CD4-positive, alpha-beta T cell (primary cell): ENCODE measurements around the gene SPSB1. TPM values are rescaled to one million over a fixed set of nuclear protein-coding genes. Genes with fewer than 3 reads are reported as not detected.

Experiments
- ATAC-seq: fragments of 200-7000 bp; cut with Tn5 transposase; one replicate; pipeline ENCODE4 v1.10.0; 2022; ENCODE audit warnings: mild to moderate bottlenecking; ENCODE audit not compliant: poor library complexity
- CTCF ChIA-PET: fragments of 350-600 bp; sonication (Branson Sonifier 250); formaldehyde crosslinking; loops from one replicate; lab custom pipeline; 2021; ENCODE audit warnings: antibody characterized with exemption, inconsistent platforms; lab: Charles Lee
- POLR2A ChIA-PET: fragments of 350-600 bp; sonication (Branson Sonifier 250); formaldehyde crosslinking; loops from one replicate; lab custom pipeline; 2021; ENCODE audit warnings: antibody characterized with exemption, inconsistent platforms; lab: Charles Lee
- DNase-seq, 14 experiments: peaks; one replicate each; pipeline ENCODE4 v3.0.0-alpha.2; 2013 to 2020; ENCODE audit warnings: mixed read lengths in 2 of 14
- H3K27ac ChIP-seq, 2 donors: one replicate each; pipeline versions ENCODE4 v1.5.1 to v1.7.0; 2013; ENCODE audit warnings: low read length in 2 of 2, low read depth in 1 of 2, mild to moderate bottlenecking in 1 of 2
- H3K27me3 ChIP-seq, 2 experiments: 1 replicate in 1 of 2; 2 replicates in 1 of 2; pipeline versions ENCODE4 v1.6.1 to v1.7.0; 2013; ENCODE audit warnings: low read length in 2 of 2, control low read depth in 1 of 2, mild to moderate bottlenecking in 1 of 2, moderate library complexity in 1 of 2; ENCODE audit not compliant: insufficient read depth in 2 of 2, control insufficient read depth in 1 of 2
- H3K36me3 ChIP-seq: one replicate; pipeline ENCODE4 v1.6.1; 2013; ENCODE audit warnings: low read length, control low read depth; ENCODE audit not compliant: insufficient read depth
- H3K4me1 ChIP-seq: one replicate; pipeline ENCODE4 v1.6.1; 2013; ENCODE audit warnings: low read length, control low read depth; ENCODE audit not compliant: insufficient read depth
- H3K4me3 ChIP-seq: one replicate; pipeline ENCODE4 v1.5.1; 2013; ENCODE audit warnings: mild to moderate bottlenecking, low read length, moderate library complexity
- H3K9me3 ChIP-seq, 2 experiments: 1 replicate in 1 of 2; 2 replicates in 1 of 2; pipeline versions ENCODE4 v1.6.1 to v1.7.0; 2013; ENCODE audit warnings: low read length in 2 of 2, mild to moderate bottlenecking in 2 of 2, control low read depth in 1 of 2, moderate library complexity in 1 of 2; ENCODE audit not compliant: control insufficient read depth in 1 of 2, insufficient read depth in 1 of 2
- H3K27ac Mint-ChIP-seq: one replicate; pipeline ENCODE4 v1.8.0; 2020; ENCODE audit warnings: mixed read lengths
- H3K27me3 Mint-ChIP-seq: one replicate; pipeline ENCODE4 v1.8.0; 2021; ENCODE audit warnings: mixed read lengths
- H3K36me3 Mint-ChIP-seq: one replicate; pipeline ENCODE4 v1.8.0; 2021; ENCODE audit warnings: low read depth, mixed read lengths
- H3K4me1 Mint-ChIP-seq: one replicate; pipeline ENCODE4 v1.8.0; 2021; ENCODE audit warnings: low read depth, mixed read lengths
- H3K4me3 Mint-ChIP-seq: one replicate; pipeline ENCODE4 v1.8.0; 2020; ENCODE audit warnings: mild to moderate bottlenecking, mixed read lengths
- H3K9me3 Mint-ChIP-seq: one replicate; pipeline ENCODE4 v1.8.0; 2020; ENCODE audit warnings: mixed read lengths
- intact Hi-C, 2 experiments: fragments of 100-400 bp; cut with DNase I in 1 of 2; cut with micrococcal nuclease in 1 of 2; formaldehyde crosslinking; loops; one replicate each; pipeline versions ENCODE4 v1.15.1 to v1.9.0; 2023 to 2025; cut with DNase I, micrococcal nuclease
- total RNA-seq, 174 experiments: library from RNA in 2 of 174; stranded (reverse) in 2 of 174; gene quantifications; one replicate each; pipeline ENCODE4 v1.2.3 and lab custom pipeline; 2021 to 2026
- TF ChIP-seq, protein P1 (sequence below): fragments of 200-600 bp; IDR thresholded peaks from one replicate; pipeline ENCODE4 v1.8.0; 2022; ENCODE audit warnings: antibody characterized with exemption, mild to moderate bottlenecking

The SPSB1 gene
- total RNA-seq, 2 experiments from 2014 or later = 1.9 to 2.3 TPM

GRCh38 chr1:9265968-9266367 lies 26.7 kb upstream of the SPSB1 start:
- H3K4me1 Mint-ChIP-seq = peaks cover 7% of the 10 kb centered on the region
- H3K4me3 Mint-ChIP-seq = no peak overlapping the region
- Histone ChIP-seq H3K4me1 (peaks cover 4% of the 10 kb centered on the region), H3K27ac (no peak overlapping the region), H3K9me3 (no peaks in the 10 kb centered on the region), H3K36me3 (peaks cover 46% of the 10 kb centered on the region), H3K4me3 (no peak overlapping the region), H3K27me3 (no peaks in the 10 kb centered on the region)
- ChIA-PET CTCF (interaction anchor here (1.2 kb wide), 1 partner anchor 23 kb away, joined by 5 read pairs; no protein-coding TSS in a partner anchor), POLR2A (no interaction called here)
- no peaks in the 10 kb centered on the region for H3K27me3 Mint-ChIP-seq
- H3K36me3 Mint-ChIP-seq = peaks cover 45% of the 10 kb centered on the region
- DNase-seq (no peak), ATAC-seq (no peak)
- intact Hi-C loops = loop anchor here (2.0 kb wide), 2 partner anchors 225 to 307 kb away; no protein-coding TSS in a partner anchor
- H3K27ac Mint-ChIP-seq = no peak overlapping the region
- TF ChIP-seq, protein P1, sequence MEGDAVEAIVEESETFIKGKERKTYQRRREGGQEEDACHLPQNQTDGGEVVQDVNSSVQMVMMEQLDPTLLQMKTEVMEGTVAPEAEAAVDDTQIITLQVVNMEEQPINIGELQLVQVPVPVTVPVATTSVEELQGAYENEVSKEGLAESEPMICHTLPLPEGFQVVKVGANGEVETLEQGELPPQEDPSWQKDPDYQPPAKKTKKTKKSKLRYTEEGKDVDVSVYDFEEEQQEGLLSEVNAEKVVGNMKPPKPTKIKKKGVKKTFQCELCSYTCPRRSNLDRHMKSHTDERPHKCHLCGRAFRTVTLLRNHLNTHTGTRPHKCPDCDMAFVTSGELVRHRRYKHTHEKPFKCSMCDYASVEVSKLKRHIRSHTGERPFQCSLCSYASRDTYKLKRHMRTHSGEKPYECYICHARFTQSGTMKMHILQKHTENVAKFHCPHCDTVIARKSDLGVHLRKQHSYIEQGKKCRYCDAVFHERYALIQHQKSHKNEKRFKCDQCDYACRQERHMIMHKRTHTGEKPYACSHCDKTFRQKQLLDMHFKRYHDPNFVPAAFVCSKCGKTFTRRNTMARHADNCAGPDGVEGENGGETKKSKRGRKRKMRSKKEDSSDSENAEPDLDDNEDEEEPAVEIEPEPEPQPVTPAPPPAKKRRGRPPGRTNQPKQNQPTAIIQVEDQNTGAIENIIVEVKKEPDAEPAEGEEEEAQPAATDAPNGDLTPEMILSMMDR = no peak
- no peaks in the 10 kb centered on the region for H3K9me3 Mint-ChIP-seq

DNA sequence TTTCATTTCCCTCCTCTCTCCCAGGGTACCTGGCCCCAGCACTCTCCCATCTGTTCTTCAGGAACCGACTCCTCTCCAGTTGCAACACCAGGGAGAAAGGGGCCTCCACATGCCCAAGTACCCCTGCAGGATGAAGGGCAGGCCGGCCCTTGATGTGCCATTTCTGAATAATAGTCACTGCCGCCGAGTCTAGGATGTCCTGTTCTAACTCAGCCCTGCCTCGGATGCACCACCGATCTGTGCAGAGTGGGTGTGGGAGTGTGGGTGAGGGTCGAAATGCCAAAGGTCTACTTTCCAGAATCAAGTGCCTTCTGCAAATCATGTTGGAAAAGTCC lies 25.4 kb upstream of the SPSB1 start:
- peaks cover 33% of the 10 kb centered on the region for H3K36me3 Mint-ChIP-seq
- POLR2A ChIA-PET = interaction anchor here (1.0 to 1.1 kb wide), 3 partner anchors 8 to 223 kb away, joined by 3 to 5 read pairs (median 3); no protein-coding TSS in a partner anchor

DNA sequence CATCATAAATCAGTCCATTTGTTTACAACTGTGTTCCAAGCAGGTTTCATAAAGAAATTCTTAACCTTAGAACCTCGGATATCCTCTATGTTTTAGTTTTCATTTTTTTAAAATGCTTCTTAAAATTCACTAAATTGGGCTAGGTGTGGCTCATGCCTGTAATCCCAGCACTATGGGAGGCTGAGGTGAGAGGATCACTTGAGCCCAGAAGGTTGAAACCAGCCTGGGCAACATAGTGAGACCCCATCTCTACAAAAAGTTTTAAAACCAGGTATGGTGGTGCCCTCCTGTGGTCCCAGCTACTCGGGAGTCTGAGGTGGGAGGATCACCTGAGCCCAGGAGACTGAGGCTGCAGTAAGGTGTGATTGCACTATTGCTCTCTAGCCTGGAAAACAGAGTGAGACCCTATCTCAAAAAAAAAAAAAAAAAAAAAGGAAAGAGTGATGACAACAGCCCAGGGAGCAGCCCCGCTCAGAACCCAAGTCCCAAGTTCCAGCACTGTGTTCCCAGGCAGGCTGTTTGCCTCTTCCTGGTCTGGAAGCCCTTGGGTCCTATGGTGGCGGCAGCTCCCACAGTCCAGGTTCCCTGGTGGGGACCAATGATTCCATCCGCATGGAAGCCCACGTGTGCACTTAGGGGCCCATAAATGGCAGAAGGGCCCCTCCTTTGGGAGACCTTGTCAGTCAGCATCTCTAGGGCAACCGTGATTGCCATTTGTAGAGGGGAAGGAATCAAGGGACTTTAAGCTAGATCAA lies 24.7 kb upstream of the SPSB1 start:
- no peak for ATAC-seq
- H3K4me1 ChIP-seq = peaks cover 4% of the 10 kb centered on the region
- intact Hi-C loops = loop anchor here (1.0 to 2.0 kb wide), 4 partner anchors 188 to 305 kb away; no protein-coding TSS in a partner anchor
- no peak for DNase-seq
- Mint-ChIP-seq H3K27ac (no peak overlapping the region), H3K36me3 (peaks cover 28% of the 10 kb centered on the region), H3K4me1 (peaks cover 7% of the 10 kb centered on the region), H3K27me3 (no peaks in the 10 kb centered on the region), H3K4me3 (no peak overlapping the region), H3K9me3 (no peaks in the 10 kb centered on the region)
- H3K4me3 ChIP-seq = no peak overlapping the region
- H3K27me3 ChIP-seq = no peaks in the 10 kb centered on the region
- no peaks in the 10 kb centered on the region for H3K9me3 ChIP-seq
- CTCF ChIA-PET = interaction anchor here (1.7 to 2.3 kb wide), 3 partner anchors 21 to 223 kb away, joined by 24 to 30 read pairs (median 27); no protein-coding TSS in a partner anchor
- TF ChIP-seq, protein P1 = no peak
- peaks cover 29% of the 10 kb centered on the region for H3K36me3 ChIP-seq
- H3K27ac ChIP-seq = no peak overlapping the region
- POLR2A ChIA-PET = interaction anchor here (1.1 kb wide), 1 partner anchor 23 kb away, joined by 5 read pairs; no protein-coding TSS in a partner anchor

More for the DNA sequence above, 25.4 kb upstream of the SPSB1 start:
- Histone ChIP-seq H3K27ac (no peak overlapping the region), H3K27me3 (no peaks in the 10 kb centered on the region), H3K9me3 (no peaks in the 10 kb centered on the region), H3K4me3 (no peak overlapping the region), H3K36me3 (peaks cover 36% of the 10 kb centered on the region), H3K4me1 (peaks cover 4% of the 10 kb centered on the region)
- Mint-ChIP-seq H3K9me3 (no peaks in the 10 kb centered on the region), H3K4me3 (no peak overlapping the region), H3K27ac (no peak overlapping the region), H3K27me3 (no peaks in the 10 kb centered on the region), H3K4me1 (peaks cover 7% of the 10 kb centered on the region)
- DNase-seq (no peak), ATAC-seq (no peak)
- TF ChIP-seq, protein P1 = no peak
- intact Hi-C loops = loop anchor here (1.0 to 2.0 kb wide), 4 partner anchors 189 to 305 kb away; no protein-coding TSS in a partner anchor
- CTCF ChIA-PET = interaction anchor here (0.6 to 2.3 kb wide), 16 partner anchors 8 to 229 kb away, joined by 3 to 30 read pairs (median 4); no protein-coding TSS in a partner anchor
